Astrocyte of the hippocampus (primary cell): ENCODE measurements around the gene NCKAP5.
A peak's percentile ranks its signal among the peaks of the same experiment; 100 is the strongest.
"Not testable (repeated sequence)": the region's sequence is repeated elsewhere in the genome, so short reads cannot be mapped to it uniquely, and the experiment has no call there.

ENCODE experiments used
- DNase-seq: peaks from one replicate; pipeline ENCODE4 v3.0.0; 2011; ENCODE audit warnings: low read depth, low spot score

Gene NCKAP5

GRCh38 chr2:133497270-133497893 lies 70.9 kb downstream of the NCKAP5 start:
- peak; percentile 54 for DNase-seq

- no peak for DNase-seq
Measured at GRCh38 chr2:133496501-133497269, 71.6 kb downstream of the NCKAP5 start.

GRCh38 chr2:133495226-133495625 lies 73.0 kb downstream of the NCKAP5 start:
- DNase-seq = no peak

- no peak for DNase-seq
Measured at GRCh38 chr2:133492719-133493380, 75.4 kb downstream of the NCKAP5 start.

- no peak for DNase-seq
Measured at GRCh38 chr2:133490411-133490980, 77.8 kb downstream of the NCKAP5 start.

- no peak for DNase-seq
Measured at GRCh38 chr2:133489641-133490410, 78.4 kb downstream of the NCKAP5 start.

GRCh38 chr2:133489146-133489545 lies 79.1 kb downstream of the NCKAP5 start:
- no peak for DNase-seq

GRCh38 chr2:133486771-133487191 lies 81.5 kb downstream of the NCKAP5 start:
- peak; percentile 22 for DNase-seq

GRCh38 chr2:133485868-133486267 lies 82.4 kb downstream of the NCKAP5 start:
- no peak for DNase-seq

- no peak for DNase-seq
Measured at GRCh38 chr2:133484784-133485183, 83.5 kb downstream of the NCKAP5 start.

- no peak for DNase-seq
Measured at GRCh38 chr2:133484106-133484505, 84.2 kb downstream of the NCKAP5 start.

- DNase-seq = no peak
Measured at GRCh38 chr2:133483181-133483580, 85.1 kb downstream of the NCKAP5 start.

GRCh38 chr2:133480707-133481429 lies 87.4 kb downstream of the NCKAP5 start:
- no peak for DNase-seq

- no peak for DNase-seq
Measured at GRCh38 chr2:133477616-133477990, 90.7 kb downstream of the NCKAP5 start.

GRCh38 chr2:133476931-133477615 lies 91.2 kb downstream of the NCKAP5 start:
- DNase-seq = no peak

- no peak for DNase-seq
Measured at GRCh38 chr2:133476286-133476685, 92.0 kb downstream of the NCKAP5 start.

- no peak for DNase-seq
Measured at GRCh38 chr2:133475610-133476009, 92.7 kb downstream of the NCKAP5 start.

GRCh38 chr2:133470446-133470845 lies 97.8 kb downstream of the NCKAP5 start:
- DNase-seq = not testable (repeated sequence)

- no peak for DNase-seq
Measured at GRCh38 chr2:133462811-133463210, 105.5 kb downstream of the NCKAP5 start.

GRCh38 chr2:133461484-133461883 lies 106.8 kb downstream of the NCKAP5 start:
- no peak for DNase-seq
